Upper lobe of right lung (tissue), 1 donor: ENCODE data around the gene BPNT1. TPM values are rescaled to one million over a fixed set of nuclear protein-coding genes. Genes with fewer than 3 reads are reported as not detected.
"Not testable (repeated sequence)": the region's sequence is repeated elsewhere in the genome, so short reads cannot be mapped to it uniquely, and the experiment has no call there.

Experiments
- ATAC-seq: fragments of 200-7000 bp; cut with Tn5 transposase; one replicate; pipeline ENCODE4 v1.9.1; 2020; ENCODE audit warnings: mild to moderate bottlenecking, moderate library complexity
- DNase-seq: peaks from one replicate; pipeline ENCODE4 v3.0.0-alpha.2; 2020
- H3K27ac ChIP-seq: fragments of 200-600 bp; one replicate; pipeline ENCODE4 v1.8.0; 2022
- H3K27me3 ChIP-seq: fragments of 200-600 bp; one replicate; pipeline ENCODE4 v1.8.0; 2022; ENCODE audit warnings: mild to moderate bottlenecking
- H3K36me3 ChIP-seq: fragments of 200-600 bp; one replicate; pipeline ENCODE4 v1.8.0; 2022
- H3K4me1 ChIP-seq: fragments of 200-600 bp; one replicate; pipeline ENCODE4 v1.8.0; 2022
- H3K4me3 ChIP-seq: fragments of 200-600 bp; one replicate; pipeline ENCODE4 v1.8.0; 2022; ENCODE audit warnings: mild to moderate bottlenecking
- H3K9me3 ChIP-seq: fragments of 200-600 bp; one replicate; pipeline ENCODE4 v1.8.0; 2022
- intact Hi-C: fragments of 100-400 bp; cut with DNase I; formaldehyde crosslinking; loops from one replicate; pipeline ENCODE4 v1.11.0; 2022
- total RNA-seq: library from RNA; stranded (reverse); fragmentation: NEBNext Ultra II Directional; extraction: Animal tissue kit (Norgen Biotek cat#: 25700); gene quantifications from one replicate; pipeline ENCODE4 v1.2.1, GENCODE V29; 2021
- TF ChIP-seq, protein P1 (sequence below): fragments of 200-600 bp; IDR thresholded peaks from one replicate; pipeline ENCODE4 v1.8.0; 2022; ENCODE audit warnings: antibody characterized with exemption
- donor health status: DM: no; HTN: yes; CAD: no; lungs with severe emphysema.

Gene BPNT1
- total RNA-seq, 1 donor from 2014 or later = 23.2 TPM

DNA sequence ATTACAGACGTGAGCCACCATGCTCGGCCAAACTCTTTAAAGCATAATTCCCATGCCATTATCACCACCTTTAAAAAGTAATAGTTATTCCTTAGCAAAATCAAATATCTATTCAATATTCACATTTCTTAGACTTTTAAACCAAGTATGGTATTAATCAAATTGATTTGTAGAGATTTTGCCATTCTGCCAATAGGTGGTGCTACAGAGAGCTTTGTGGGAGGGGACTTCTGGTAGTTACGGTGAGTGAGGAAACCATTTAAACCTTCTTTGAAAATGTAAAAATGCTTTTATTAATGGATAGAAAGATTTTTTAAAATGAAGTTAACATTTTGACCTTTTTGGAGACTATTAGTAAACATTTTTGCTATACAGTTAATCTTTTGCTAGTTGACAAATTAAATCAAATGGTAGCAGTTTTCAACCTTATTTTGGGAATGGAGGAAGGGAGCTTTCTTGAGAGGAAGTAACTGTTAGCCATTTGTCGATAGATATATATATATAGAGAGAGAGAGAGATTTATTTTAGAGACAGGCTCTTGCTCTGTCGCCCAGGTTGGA lies 23.6 kb upstream of the BPNT1 start:
- no peaks in the 10 kb centered on the region for H3K9me3 ChIP-seq
- TF ChIP-seq, protein P1, sequence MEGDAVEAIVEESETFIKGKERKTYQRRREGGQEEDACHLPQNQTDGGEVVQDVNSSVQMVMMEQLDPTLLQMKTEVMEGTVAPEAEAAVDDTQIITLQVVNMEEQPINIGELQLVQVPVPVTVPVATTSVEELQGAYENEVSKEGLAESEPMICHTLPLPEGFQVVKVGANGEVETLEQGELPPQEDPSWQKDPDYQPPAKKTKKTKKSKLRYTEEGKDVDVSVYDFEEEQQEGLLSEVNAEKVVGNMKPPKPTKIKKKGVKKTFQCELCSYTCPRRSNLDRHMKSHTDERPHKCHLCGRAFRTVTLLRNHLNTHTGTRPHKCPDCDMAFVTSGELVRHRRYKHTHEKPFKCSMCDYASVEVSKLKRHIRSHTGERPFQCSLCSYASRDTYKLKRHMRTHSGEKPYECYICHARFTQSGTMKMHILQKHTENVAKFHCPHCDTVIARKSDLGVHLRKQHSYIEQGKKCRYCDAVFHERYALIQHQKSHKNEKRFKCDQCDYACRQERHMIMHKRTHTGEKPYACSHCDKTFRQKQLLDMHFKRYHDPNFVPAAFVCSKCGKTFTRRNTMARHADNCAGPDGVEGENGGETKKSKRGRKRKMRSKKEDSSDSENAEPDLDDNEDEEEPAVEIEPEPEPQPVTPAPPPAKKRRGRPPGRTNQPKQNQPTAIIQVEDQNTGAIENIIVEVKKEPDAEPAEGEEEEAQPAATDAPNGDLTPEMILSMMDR = peak; percentile 61
- H3K4me3 ChIP-seq = no peak overlapping the region
- DNase-seq (no peak), ATAC-seq (peak; percentile 62)
- H3K27ac ChIP-seq = no peak overlapping the region
- H3K4me1 ChIP-seq = no peaks in the 10 kb centered on the region
- H3K27me3 ChIP-seq = no peaks in the 10 kb centered on the region
- intact Hi-C loops = no loop called here
- peaks cover 85% of the 10 kb centered on the region for H3K36me3 ChIP-seq

DNA sequence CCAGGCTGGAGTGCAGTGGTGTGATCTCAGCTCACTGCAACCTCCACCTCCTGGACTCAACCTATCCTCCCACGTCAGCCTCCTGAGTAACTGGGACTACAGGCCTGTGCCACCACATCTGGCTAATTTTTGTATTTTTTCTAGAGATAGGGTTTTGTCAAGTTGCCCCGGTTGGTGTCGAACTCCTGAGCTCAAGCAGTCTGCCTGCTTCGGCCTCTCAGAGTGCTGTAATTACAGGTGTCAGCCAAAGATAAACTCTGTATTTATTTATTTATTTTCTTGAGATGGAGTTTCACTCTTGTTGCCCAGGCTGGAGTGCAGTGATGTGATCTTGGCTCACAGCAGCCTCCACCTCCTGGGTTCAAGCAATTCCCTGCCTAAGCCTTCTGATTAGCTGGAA lies 23.0 kb upstream of the BPNT1 start:
- H3K4me1 ChIP-seq, ATAC-seq, H3K9me3 ChIP-seq, intact Hi-C loops, H3K27ac ChIP-seq, H3K4me3 ChIP-seq, H3K27me3 ChIP-seq, DNase-seq: not testable (repeated sequence)
- H3K36me3 ChIP-seq = peaks cover 85% of the 10 kb centered on the region

DNA sequence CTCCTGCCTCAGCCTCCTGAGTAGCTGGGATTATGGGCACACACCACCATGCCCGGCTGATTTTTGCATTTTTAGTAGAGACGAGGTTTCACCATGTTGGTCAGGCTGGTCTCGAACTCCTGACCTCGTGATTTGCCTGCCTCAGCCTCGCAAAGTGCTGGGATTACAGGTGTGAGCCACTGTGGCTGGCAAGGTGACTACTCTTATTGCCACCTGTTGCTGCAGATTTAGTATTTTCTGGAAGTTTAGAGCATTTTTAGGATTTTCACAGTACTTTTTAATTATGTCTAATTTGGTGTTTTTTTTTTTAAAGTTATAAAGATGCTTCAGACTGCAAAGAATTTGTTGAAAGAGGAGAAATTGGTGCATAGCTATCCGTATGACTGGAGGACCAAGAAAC lies 20.9 kb upstream of the BPNT1 start:
- H3K4me1 ChIP-seq, intact Hi-C loops, H3K27ac ChIP-seq, ATAC-seq, H3K9me3 ChIP-seq, DNase-seq, H3K4me3 ChIP-seq, H3K27me3 ChIP-seq: not testable (repeated sequence)
- H3K36me3 ChIP-seq = peaks cover 87% of the 10 kb centered on the region

DNA sequence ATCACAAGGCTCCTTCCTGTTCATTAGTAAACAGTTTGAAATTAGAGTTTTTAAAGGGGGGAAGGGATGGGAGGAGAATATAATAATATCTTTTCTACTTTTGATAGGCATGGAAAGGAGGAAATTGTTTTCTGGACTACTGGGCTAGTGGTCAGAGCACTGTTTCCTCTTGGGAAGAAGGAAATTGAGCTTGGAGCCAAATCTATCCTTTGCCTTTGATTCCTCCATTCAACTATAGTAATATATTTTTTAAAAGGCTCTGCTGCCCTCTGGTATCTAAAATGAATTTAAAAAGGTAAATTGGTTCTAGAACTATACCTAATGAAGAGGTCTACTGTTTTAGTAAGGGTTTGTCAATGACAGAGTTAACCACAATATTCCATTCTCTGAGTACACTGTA lies 10.2 kb upstream of the BPNT1 start:
- Histone ChIP-seq H3K9me3 (no peaks in the 10 kb centered on the region), H3K27me3 (no peaks in the 10 kb centered on the region), H3K36me3 (peaks cover 78% of the 10 kb centered on the region), H3K27ac (no peak overlapping the region), H3K4me1 (peaks cover 10% of the 10 kb centered on the region), H3K4me3 (no peak overlapping the region)
- intact Hi-C loops = no loop called here
- DNase-seq (no peak), ATAC-seq (no peak)
- TF ChIP-seq, protein P1 = no peak

DNA sequence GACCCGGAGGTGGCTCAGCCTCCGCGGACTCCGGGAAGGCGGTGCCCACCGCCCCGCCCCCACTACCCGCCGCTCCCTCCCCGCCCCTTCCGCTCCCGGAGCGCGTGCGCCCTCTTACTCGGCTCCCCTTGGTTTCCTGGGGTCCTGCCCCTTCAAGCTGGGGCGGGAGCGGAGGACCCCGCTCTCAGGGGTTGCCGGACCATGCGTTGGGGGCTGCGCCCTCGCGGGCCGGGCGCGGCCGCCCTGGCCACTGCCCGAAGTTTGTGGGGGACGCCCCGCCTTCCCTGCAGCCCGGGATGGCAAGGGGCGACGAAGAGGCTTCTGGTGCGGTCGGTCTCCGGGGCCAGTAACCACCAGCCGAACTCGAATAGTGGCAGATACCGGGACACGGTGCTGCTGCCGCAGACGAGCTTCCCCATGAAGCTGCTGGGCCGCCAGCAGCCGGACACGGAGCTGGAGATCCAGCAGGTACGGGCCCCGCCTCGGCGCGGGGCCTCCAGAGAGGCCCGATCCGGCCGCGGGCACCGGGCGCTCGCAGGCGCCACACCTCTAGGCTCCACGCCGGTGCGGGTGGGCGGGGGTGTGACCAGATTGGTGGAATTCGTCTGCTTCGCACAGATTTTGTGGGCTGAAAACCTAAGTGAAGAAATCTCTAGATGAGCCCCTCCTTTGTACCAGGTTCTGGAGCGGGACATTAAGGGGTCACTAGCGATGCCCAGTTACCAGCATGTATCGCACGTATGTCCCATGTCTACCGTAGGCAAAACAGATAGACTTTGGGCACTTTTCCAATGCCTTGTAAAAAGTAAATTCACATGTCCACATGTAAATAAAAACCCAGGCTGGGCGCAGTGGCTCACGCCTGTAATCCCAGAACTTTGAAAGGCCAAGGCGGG lies 4.7 kb upstream of the BPNT1 start, which contains the start of gene IARS2:
TSS of gene IARS2 (plus strand) at position 117 of the 896 bp plus-strand sequence. CDS start at position 202, 85 bp downstream.
- peaks cover 23% of the 10 kb centered on the region for H3K36me3 ChIP-seq
- intact Hi-C loops = no loop called here
- H3K27ac ChIP-seq = peak within 1 kb of the TSS; percentile 82
- DNase-seq = peak; percentile 97
- no peaks in the 10 kb centered on the region for H3K27me3 ChIP-seq
- H3K9me3 ChIP-seq = no peaks in the 10 kb centered on the region
- H3K4me1 ChIP-seq = peaks cover 15% of the 10 kb centered on the region
- peak within 1 kb of the TSS; percentile 96 for H3K4me3 ChIP-seq
- peak; percentile 97 for ATAC-seq
- TF ChIP-seq, protein P1 = no peak

DNA sequence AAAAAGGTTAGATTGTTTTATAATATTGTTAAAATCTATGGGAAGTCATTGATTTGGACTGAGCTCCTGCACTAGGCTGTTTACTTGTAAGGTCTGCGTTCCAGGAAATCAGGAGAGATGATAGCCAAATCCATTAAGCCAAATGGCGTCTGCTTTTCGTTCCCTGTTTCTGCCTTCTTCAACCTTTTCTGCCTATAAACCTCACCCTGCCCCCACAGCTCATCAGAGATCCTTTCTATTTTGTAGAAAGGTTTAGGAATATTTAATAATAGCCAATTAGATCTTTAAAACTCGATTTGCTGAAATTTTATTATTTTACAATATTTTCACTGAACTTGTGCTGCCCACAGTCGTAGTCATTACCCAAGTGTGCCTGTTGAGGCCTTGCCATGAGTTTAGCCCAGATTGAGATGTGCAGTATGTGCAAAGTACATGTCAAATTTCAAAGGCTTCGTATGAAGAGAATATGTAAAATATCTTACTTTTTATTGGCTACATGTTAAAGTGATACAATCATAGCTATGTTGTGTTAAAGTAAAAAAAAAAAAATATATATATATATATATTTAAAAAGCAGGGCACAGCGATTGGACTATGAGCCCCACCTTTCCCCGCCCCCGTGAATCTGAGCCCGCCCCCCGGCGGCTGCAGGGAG lies 3.9 kb upstream of the BPNT1 start:
- H3K4me3 ChIP-seq = peak overlapping the region; percentile 96
- peaks cover 15% of the 10 kb centered on the region for H3K4me1 ChIP-seq
- no peaks in the 10 kb centered on the region for H3K27me3 ChIP-seq
- no peak for DNase-seq
- intact Hi-C loops = no loop called here
- peaks cover 16% of the 10 kb centered on the region for H3K36me3 ChIP-seq
- TF ChIP-seq, protein P1 = no peak
- no peak overlapping the region for H3K27ac ChIP-seq
- ATAC-seq = no peak
- no peaks in the 10 kb centered on the region for H3K9me3 ChIP-seq
